DOHH2 (cell line): Measurements from ENCODE around the gene PHF2.
"Not testable (repeated sequence)": the region's sequence is repeated elsewhere in the genome, so short reads cannot be mapped to it uniquely, and the experiment has no call there.

Experiments used
- H3F3A ChIP-seq: fragments of 200-600 bp; sonication (generic), shearing (Covaris generic); 2 replicates; pipeline ENCODE4 v1.6.0; 2016; ENCODE audit warnings: antibody characterized with exemption, mild to moderate bottlenecking; ENCODE audit not compliant: control insufficient read depth, insufficient read depth
- H3K27ac ChIP-seq: fragments of 200-600 bp; sonication (generic); 2 replicates; pipeline ENCODE4 v1.5.1; 2014; ENCODE audit warnings: low read depth, mild to moderate bottlenecking, low read length, moderate library complexity
- H3K27me3 ChIP-seq: fragments of 200-600 bp; sonication (generic); 2 replicates; pipeline ENCODE4 v1.6.1; 2014; ENCODE audit warnings: mild to moderate bottlenecking, low read length, mixed read lengths; ENCODE audit not compliant: control insufficient read depth
- H3K36me3 ChIP-seq: fragments of 200-600 bp; sonication (generic); 2 replicates; pipeline ENCODE4 v1.6.1; 2014; ENCODE audit warnings: mild to moderate bottlenecking, low read length, moderate library complexity, mixed read lengths; ENCODE audit not compliant: control insufficient read depth
- H3K4me1 ChIP-seq: fragments of 200-600 bp; sonication (generic); 2 replicates; pipeline ENCODE4 v1.6.1; 2014; ENCODE audit warnings: mild to moderate bottlenecking, low read length, mixed read lengths; ENCODE audit not compliant: control insufficient read depth
- H3K4me2 ChIP-seq: fragments of 200-600 bp; sonication (generic); 2 replicates; pipeline ENCODE4 v1.6.0; 2014; ENCODE audit warnings: mild to moderate bottlenecking, low read length, moderate library complexity
- H3K4me3 ChIP-seq: fragments of 200-600 bp; sonication (generic); 2 replicates; pipeline ENCODE4 v1.5.1; 2014; ENCODE audit warnings: mild to moderate bottlenecking, low read length, mixed read lengths
- H3K79me2 ChIP-seq: fragments of 200-600 bp; sonication (generic); 2 replicates; pipeline ENCODE4 v1.6.1; 2014; ENCODE audit warnings: mild to moderate bottlenecking, low read length, mixed read lengths; ENCODE audit not compliant: control insufficient read depth
- H3K9me2 ChIP-seq: fragments of 200-600 bp; sonication (generic); replicated peaks from 2 replicates; pipeline ENCODE4 v1.6.1; 2014; ENCODE audit warnings: mild to moderate bottlenecking, low read length, mixed read lengths; ENCODE audit not compliant: control insufficient read depth
- H3K9me3 ChIP-seq: fragments of 200-600 bp; sonication (generic); 2 replicates; pipeline ENCODE4 v1.6.1; 2014; ENCODE audit warnings: antibody characterized with exemption, low read length, mixed read lengths; ENCODE audit not compliant: control insufficient read depth, insufficient read depth
- H4K20me1 ChIP-seq: fragments of 200-600 bp; sonication (generic); 2 replicates; pipeline ENCODE4 v1.6.0; 2014; ENCODE audit warnings: low read depth, mild to moderate bottlenecking, antibody characterized with exemption, low read length, moderate library complexity; ENCODE audit not compliant: control insufficient read depth, insufficient read depth
- EZH2phosphoT487 ChIP-seq: fragments of 200-600 bp; sonication (generic); IDR thresholded peaks from 2 replicates; pipeline ENCODE4 v1.6.1; 2017; ENCODE audit warnings: borderline replicate concordance, mild to moderate bottlenecking, antibody characterized with exemption, low read length, moderate library complexity, mixed read lengths
- TF ChIP-seq, protein P1 (sequence below): fragments of 200-600 bp; sonication (generic); IDR thresholded peaks from one replicate; pipeline ENCODE4 v1.5.1; 2014; ENCODE audit warnings: antibody characterized with exemption, mild to moderate bottlenecking, low read depth, low read length; ENCODE audit not compliant: poor library complexity, severe bottlenecking

PHF2 gene

DNA sequence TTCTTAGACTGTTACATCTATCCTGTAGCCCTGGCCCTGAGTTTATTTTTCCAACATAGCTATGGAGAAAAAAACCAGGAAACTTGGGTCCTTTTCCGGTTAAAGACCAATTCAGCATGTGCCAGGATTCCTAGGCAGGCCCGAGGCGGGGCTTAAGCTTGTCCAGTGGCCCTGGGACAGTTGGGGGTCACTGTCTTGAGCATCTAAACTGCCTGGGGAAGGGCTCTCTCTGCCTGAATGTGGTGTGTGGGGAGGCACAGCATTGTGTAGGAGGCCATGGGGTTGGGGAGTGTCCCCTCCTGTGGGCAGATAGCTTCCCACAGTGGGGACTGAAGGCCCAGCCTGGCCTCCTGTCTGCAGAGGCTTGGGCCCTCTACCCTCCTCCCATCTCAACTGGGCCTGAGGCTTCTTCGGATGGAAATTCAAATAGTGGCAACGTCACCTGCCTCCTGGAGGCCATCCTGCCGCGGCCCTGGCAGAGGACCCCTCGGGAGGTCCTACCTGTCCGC lies 88.8 kb downstream of the PHF2 start:
- Histone ChIP-seq H3K79me2 (no peaks in the 10 kb centered on the region), H3K4me3 (no peak overlapping the region), H3K9me3 (no peaks in the 10 kb centered on the region; the same call in 1 of the 2 replicates), H3K27me3 (no peaks in the 10 kb centered on the region), H3K4me2 (no peak overlapping the region), H3K9me2 (no peaks in the 10 kb centered on the region), H3K36me3 (no peaks in the 10 kb centered on the region; the same call in 1 of the 2 replicates), H3K4me1 (no peaks in the 10 kb centered on the region), H4K20me1 (no peaks in the 10 kb centered on the region), H3K27ac (no peak overlapping the region), H3F3A (no peaks in the 10 kb centered on the region)
- TF ChIP-seq EZH2phosphoT487, result no peak
- TF ChIP-seq, protein P1, sequence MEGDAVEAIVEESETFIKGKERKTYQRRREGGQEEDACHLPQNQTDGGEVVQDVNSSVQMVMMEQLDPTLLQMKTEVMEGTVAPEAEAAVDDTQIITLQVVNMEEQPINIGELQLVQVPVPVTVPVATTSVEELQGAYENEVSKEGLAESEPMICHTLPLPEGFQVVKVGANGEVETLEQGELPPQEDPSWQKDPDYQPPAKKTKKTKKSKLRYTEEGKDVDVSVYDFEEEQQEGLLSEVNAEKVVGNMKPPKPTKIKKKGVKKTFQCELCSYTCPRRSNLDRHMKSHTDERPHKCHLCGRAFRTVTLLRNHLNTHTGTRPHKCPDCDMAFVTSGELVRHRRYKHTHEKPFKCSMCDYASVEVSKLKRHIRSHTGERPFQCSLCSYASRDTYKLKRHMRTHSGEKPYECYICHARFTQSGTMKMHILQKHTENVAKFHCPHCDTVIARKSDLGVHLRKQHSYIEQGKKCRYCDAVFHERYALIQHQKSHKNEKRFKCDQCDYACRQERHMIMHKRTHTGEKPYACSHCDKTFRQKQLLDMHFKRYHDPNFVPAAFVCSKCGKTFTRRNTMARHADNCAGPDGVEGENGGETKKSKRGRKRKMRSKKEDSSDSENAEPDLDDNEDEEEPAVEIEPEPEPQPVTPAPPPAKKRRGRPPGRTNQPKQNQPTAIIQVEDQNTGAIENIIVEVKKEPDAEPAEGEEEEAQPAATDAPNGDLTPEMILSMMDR, result no peak

DNA sequence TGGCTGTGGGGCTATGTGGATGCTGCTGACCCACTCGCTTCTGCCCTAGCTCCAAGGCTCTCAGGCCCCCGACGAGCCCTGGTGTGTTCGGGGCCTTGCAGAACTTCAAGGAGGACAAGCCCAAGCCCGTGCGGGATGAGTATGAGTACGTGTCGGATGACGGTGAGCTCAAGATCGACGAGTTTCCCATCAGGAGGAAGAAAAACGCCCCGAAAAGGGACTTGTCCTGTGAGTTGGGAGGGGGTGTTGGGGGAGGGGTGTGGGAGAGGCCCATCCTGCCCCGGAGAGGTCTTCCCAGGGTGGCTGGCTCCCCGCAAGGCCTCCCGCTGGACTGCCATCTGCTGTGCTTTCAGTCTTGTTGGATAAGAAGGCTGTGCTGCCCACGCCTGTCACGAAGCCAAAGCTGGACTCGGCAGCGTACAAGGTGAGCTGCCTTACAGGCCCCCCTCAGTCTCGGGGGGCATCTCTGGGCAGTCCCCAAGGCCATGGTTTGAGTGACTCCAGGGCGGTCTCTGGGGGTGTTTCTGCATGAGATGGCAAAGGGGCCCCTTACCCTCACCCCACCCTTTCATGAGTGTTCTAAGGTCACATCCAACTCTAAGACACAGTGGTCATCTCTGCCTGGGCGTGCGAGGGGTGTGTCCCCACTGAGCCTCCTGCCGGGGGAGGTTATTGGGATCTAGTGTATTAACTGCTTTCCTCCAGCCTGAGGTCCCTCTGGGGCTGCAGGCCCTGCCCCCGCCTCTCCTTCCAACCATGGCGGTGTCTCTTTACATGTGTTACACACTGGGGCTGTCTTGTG lies 89.5 kb downstream of the PHF2 start:
- Histone ChIP-seq H4K20me1 (no peaks in the 10 kb centered on the region), H3K9me3 (peaks cover 5% of the 10 kb centered on the region; the same call in 1 of the 2 replicates), H3K9me2 (no peaks in the 10 kb centered on the region), H3K27ac (no peak overlapping the region), H3K4me3 (no peak overlapping the region), H3K27me3 (no peaks in the 10 kb centered on the region), H3F3A (no peaks in the 10 kb centered on the region), H3K4me2 (no peak overlapping the region), H3K36me3 (no peaks in the 10 kb centered on the region; the same call in 1 of the 2 replicates), H3K79me2 (no peaks in the 10 kb centered on the region), H3K4me1 (no peaks in the 10 kb centered on the region)
- no peak for TF ChIP-seq EZH2phosphoT487
- TF ChIP-seq, protein P1, result no peak

DNA sequence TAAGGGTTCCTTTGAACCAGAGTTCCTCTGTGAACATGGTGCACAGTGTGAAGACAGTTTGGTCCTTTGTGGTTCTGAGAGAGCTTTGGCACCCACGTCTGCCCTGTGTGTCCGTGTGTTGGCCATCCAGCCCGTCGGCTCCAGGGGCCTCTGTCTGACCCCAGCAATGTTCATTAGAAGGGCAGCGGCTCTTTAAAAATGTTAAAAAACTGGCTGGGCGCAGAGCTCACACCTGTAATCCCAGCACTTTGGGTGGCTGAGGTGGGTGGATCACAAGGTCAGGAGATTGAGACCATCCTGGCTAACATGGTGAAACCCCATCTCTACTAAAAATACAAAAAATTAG lies 90.0 kb downstream of the PHF2 start:
- not testable (repeated sequence) for H3K4me2 ChIP-seq

DNA sequence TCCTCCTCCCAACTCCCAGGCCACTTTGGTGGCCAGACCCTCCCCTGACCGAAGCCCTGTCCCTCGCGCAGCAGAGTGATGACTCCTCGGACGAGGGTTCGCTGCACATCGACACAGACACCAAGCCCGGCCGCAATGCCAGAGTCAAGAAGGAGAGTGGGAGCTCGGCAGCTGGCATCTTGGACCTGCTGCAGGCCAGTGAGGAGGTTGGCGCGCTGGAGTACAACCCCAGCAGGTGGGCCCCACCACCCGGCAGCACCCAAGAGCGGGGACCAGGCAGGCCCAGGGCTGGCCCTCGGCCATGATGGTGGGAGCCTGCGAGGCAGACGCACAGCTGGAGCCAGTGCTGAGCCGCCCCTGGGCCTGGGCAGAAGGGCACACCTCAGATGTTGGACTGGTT lies 90.6 kb downstream of the PHF2 start:
- Histone ChIP-seq H3K9me3 (peaks cover 7% of the 10 kb centered on the region; the same call in 1 of the 2 replicates), H3K36me3 (no peaks in the 10 kb centered on the region; the same call in 1 of the 2 replicates), H3K4me2 (no peak overlapping the region), H3K9me2 (no peaks in the 10 kb centered on the region), H3K27me3 (no peaks in the 10 kb centered on the region), H3K4me3 (no peak overlapping the region), H3F3A (no peaks in the 10 kb centered on the region), H3K27ac (no peak overlapping the region), H4K20me1 (no peaks in the 10 kb centered on the region), H3K4me1 (no peaks in the 10 kb centered on the region), H3K79me2 (no peaks in the 10 kb centered on the region)
- TF ChIP-seq, protein P1, result no peak
- no peak for TF ChIP-seq EZH2phosphoT487

More for the DNA sequence above, 90.0 kb downstream of the PHF2 start:
- not testable (repeated sequence) for H3K79me2 ChIP-seq, H3K4me3 ChIP-seq, H3F3A ChIP-seq, H4K20me1 ChIP-seq, H3K9me2 ChIP-seq, H3K36me3 ChIP-seq, H3K27ac ChIP-seq, H3K9me3 ChIP-seq, H3K27me3 ChIP-seq, H3K4me1 ChIP-seq
